ENCODE data around the gene SEH1L.
A peak's percentile ranks its signal among the peaks of the same experiment; 100 is the strongest.
"Not testable (repeated sequence)": the region's sequence is repeated elsewhere in the genome, so short reads cannot be mapped to it uniquely, and the experiment has no call there.

SEH1L gene

DNA sequence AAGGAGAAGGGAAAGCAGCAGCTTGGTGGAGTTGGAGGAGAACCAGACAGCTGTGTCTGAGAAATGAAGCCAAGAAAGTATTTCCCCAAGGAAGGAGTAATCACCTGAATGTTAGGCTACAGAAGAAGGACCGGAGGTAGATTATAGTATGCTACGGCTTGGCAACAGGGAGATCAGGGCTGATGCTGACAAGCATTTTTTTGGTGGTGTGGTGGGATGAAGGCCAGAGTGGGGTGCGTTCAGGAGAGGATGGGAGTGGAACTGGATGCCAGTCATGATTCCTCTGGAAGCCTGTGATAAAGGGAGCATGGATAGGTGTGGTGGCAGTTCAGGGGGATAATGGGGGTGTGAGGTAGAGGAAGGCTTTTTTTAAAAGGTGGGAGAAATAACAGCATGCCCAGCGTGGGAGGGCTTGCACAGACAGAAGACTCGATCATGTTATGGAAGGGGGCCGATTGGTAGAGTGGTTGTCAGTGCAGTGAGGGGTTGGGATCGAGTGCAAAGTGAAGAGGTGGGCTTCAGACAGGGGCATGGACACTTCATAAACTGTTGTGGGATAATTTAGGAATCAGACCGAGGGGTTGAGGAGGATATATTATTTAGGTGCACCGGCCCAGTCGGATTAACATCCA lies 49.0 kb downstream of the SEH1L start:
- DNase-seq: no peak

DNA sequence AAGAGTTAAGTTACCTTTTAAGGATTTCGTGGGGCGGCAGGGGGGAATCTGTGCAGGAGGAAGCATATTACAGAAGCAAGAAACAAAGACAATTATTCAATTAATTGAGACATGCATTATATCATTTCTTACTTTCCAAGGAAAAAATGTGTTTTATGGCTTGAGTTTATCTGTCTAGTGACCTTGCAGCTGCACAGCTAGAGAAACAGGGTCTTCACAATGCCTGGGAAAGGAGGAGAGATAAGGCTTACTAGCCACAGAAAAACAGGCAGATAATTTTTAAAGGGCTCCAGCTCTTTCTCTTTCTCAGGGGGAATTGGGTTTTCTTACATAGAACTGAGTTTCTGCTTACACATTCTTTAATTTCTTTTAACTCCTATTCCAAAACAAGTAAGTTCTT lies 49.5 kb downstream of the SEH1L start:
- DNase-seq: not testable (repeated sequence)

DNA sequence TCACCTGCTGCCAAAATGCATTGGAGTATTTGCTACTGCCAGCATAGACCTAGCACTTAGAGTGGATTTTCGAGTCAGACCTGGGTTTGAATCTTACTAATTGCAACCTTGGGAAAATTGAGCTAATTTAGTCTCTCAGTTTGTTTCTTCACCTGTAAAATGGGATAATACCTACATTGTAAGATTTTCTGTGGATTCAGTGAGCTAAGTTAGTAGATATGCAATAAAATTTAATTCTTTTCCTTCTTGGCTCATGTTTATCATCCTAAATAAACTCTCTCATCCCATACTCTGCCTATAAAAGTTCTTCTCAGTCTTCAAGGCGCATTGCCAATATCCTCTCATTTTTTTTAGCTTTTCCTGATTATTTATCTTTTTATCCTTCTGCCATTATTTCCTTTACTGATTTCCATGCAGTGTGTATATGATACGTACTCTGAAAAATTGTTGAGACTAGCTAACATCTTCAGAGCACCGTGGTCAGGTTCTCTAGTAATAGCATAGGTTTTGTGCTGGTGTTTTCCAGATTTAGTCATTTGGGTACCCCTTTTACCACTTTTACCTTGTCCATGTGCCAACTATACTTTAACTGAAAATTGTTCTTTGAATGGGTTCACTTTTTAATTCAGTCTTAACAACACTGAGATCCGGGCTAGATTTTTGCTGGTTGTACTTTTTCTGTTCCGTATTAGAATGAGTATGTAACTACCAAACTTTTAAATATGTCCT lies 50.7 kb downstream of the SEH1L start:
- no peak for DNase-seq

DNA sequence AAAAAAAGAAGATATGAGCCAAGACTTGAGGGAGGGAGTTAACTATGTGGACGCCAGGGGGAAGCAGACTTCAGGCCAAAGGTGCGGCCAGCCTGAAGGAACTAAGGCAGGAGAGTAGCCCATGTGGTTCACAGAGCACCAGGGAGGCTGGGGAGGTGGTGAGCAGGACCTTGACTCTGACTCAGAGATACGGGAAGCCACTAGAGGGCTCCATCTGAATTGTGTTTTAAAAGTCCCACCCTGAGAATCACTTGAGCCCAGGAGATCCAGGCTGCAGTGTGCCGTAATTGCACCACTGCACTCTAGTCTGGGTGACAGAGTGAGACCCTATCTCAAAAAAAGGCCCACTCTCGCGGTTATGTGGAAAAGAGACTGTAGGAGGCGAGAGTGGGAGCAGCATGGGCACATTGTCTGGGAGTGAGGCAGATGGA lies 55.7 kb downstream of the SEH1L start:
- peak in 1 of 2 donors; percentile 11 for DNase-seq

DNA sequence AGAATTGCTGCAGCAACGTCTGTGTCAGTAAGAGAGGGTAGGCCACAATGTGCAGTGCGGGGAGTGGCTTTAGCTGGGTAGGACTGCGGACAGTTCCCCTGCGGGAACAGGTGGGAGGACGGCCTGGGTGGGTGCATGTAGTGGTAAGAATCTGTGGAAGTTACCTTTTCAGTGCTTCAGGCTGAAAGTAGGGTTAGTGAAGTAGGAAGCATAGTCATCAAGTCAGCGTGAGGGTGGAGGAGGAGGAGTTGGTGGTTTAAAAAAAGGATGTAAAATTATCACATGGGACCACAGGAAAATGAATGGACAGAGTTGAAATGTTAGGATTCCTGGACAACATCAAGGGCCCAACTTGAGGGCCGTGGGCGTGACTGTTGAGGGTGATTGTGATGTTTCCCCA lies 56.6 kb downstream of the SEH1L start:
- no peak for DNase-seq

DNA sequence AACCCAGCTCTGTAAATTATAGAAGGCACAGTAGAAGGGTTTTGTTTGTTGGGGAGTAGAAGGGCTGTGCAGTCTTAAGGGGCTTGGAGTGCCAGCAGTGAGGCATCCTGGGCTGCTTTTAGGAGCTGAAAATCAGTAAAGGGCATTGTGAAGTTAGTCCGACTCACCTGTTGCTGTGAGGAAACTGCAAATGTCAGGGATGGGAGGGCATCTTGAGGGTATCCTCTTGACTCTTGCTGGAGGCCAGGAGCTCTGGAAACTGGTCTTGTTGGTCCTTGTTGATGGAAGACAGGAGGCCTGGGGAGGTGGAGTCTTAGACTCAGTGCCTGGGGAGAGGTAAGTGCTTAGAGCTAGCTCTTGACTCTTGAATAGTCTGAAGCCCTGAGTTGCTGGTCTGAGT lies 57.5 kb downstream of the SEH1L start:
- no peak for DNase-seq

DNA sequence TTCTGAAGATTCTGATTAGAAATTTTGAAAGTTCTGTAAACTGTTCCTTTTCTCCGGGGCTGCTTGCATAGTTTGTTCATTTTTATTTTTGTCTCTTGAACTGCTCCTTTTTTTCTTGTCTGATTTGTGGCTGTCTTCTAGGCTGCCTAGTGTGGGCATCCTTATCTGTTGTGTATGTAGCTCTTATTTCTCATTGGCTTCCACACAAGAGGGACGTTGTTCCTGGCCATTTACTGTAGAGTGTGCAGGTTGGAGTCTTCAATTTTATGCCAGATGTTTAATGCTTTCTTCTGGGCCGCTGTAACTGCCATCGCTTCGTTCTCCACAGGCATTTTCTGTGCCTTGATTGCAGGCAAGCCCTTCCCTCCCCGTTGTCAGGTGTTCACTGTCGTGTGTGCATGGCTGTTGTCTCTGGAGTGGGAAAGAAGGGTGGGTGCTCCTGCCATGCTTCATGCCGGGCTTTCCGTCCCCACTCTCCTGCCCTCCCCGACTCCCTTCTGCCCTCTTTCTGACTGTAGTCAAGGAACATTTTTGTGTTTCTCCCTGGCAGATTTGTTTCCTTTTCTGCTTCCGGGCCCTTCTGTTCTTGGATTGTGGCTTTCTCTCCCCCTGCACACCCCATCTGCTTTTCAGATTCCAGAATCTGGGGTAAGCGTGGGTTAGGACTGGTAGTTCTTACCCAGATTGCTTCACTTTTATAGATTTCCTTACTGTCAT lies 58.9 kb downstream of the SEH1L start:
- peak in 1 of 2 donors; percentile 1 for DNase-seq

DNA sequence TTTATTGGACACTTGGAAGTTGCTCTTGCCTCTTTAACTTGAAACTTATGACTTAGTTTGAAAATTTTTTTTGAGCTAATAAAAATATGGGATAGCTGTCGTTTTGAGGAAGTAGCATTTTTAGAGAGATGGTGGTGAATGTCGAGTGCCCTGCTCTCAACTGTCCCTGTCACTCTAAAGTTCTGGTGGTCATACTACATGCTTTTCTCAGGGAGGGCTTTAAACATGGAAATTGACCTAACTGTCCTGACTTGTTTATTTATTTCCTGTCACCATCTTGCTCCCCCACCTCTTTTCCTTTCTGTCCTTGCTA lies 59.4 kb downstream of the SEH1L start:
- no peak for DNase-seq

DNA sequence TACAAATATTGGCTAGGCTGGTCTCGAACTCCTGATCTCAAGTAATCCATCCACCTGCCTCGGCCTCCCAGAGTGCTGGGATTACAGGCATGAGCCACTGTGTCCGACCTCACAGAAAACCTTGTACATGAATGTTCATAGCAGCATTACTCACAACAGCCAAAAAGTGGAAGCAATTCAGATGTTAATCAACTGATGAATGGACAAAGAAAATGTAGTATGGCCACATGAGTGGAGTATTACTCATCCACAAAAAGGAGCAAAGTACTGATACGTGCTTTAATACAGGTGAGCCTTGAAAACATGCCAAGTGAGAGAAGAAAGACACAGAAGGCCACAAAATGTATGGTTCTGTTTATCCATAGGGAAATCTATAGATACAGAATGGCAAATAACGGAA lies 63.9 kb downstream of the SEH1L start:
- no peak for DNase-seq

DNA sequence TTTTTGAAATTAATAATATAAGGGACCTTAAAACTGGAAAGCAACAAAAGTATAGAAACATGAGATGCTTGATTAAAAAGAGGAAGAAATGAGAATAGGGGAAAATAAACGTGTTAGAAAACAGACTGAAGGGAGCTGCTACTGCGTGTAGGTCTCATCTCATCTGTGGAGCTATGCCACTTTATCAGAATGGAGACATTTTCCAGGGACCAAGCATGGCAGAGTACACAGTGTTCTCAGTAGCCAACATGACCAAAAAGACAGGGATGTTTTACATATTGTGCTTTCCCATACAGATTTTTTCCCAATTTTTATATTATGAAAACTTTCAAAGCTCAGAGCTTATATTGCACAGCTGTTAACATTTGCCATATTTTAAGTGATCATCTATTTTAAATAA lies 66.4 kb downstream of the SEH1L start:
- DNase-seq: no peak

DNA sequence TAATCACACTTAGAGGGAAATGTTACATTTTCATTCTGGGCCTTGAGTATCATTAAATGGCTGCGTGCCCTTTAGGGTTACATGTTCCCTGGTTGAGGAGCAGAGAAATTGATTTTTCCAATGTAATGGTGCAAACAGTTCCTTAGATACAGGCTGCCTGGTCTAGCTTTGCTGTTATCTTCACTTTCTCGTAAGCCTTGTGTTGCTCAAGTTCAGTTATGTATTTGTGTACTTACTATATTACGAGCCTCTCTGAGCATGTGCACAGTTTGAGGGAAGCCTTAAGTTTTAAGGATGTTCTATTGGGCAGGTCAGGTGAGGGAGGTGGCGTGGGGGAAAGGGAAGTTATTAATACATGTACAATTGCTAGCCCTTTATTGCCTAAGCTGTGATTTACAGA lies 67.0 kb downstream of the SEH1L start:
- DNase-seq: no peak

DNA sequence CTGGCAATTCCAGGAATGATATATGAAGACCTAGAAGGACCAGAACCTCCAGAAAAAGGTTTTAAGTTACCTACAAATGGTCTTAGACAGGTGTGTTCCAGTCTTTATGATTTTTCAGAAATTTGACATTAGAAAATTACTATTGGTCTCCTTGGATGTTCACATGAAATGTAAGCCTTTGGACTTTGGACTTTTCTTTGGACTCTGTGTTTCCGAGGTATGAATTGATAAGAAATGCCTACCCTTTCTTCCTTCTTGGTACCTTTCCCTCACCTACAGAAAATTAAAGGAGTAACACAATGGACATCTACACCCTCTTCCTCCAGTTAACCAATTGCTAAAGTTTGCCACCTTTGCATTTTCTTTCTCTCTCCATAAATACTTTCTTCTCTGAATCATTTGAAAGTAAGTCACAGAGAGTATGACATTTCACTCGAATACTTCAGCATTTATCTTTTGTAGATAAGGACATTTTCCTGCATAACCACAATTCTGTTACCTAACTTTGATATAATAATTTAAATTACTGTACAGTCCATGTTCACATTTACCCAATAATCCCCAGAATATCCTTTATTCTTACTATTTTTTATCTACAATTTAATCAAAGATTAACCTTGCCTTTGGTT lies 69.5 kb downstream of the SEH1L start:
- no peak for DNase-seq

DNA sequence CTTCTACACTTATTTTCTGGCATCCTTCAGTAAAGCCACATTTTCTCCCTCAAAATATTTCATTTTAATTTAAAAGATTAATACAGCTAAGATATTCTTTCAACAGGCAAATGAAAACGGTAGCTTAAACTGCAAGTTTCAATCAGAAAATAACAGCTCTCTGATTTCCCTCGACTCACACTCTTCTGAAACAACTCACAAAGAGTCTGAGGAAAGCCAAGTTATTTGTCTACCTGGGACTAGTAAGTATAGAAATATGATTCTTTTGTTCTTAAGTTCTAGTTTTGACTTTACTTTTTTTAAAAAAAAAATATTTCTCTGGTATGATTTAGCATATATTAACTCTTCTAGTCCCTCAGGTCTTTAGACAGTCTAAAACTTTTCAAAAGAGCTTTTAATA lies 70.6 kb downstream of the SEH1L start:
- DNase-seq: no peak

DNA sequence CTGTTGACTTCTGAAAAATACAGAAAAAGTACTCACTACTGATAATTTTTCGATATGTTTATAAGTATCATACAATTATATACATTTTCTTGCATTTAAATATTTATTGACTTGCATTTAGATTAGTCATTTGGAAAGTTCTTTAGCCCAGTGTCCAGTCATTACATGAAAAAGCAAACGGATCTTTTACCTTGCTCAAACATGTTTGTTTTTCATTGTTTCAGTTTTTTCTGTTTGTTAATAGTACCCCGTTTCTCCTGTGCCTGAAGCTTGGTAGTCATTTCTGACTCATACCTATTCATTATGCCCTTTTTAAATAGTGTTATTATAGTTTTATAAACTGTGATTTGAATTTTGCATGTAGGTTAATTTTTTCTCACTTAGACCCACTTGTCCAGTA lies 71.5 kb downstream of the SEH1L start:
- no peak for DNase-seq

DNA sequence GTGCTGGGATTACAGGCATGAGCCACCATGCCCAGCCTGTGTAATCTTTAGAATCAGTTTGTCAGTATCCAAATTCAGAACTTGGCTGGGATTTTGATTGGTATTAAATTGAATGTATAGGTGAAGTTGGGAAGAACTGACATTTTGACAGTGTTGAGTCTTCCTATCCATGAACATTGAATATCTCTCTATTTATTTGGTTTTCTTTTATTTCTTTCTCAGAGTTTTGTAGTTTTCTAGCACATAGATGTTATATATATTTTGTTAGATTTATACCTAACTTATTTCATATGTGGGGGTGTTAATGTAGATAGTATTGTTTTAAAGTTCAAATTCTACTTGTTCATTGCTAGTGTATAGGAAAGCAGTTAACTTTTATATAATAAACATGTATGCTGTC lies 74.8 kb downstream of the SEH1L start:
- no peak for DNase-seq

DNA sequence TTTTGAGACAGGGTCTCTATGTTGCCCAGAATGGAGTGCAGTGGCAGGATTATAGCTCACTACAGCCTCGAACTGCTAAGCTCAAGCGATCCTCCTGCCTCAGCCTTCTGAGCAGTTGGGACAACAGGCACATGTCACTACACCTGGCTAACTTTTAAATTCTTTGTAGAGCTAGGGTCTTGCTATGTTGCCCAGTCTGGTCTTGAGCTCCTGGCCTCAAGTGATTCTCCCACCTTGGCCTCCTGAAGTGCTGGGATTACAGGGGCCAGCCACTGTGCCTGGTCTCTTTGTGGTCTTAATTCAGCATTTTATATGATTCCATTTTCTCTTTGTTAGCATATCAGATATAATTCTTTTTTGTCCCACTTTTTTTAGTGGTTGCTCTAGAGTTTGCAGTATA lies 77.4 kb downstream of the SEH1L start:
- no peak for DNase-seq

DNA sequence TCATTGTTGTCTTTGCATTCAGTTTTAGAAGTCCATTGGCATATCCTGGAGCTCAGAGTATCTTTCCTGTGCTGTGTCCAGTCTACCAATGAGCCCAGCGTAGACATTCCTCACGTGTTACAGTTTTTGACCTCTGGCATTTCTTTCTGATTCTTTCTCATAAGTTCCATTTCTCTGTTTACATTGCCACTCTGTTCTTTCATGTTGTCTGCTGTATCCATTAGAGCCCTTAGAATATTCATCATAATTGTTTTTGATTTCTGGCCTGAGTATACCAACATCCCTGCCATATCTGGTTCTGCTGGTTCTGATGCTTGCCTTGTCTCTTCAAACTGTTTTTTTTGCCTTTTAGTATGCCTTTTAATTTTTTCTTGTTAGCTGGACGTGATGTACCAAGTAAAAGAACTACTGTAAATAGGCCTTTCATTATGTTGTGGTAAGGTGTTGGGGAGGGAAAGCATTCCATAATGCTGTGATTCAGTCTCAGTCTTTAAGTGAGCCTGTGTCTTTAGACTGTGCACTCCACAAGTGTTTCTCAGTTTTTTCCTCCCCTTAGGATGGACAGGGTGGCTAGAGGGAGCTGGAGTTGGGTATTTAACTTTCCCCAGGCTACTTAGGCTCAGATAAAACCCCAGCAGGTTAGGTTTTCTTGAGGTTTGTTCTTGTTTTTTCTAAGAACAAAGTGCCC lies 78.9 kb downstream of the SEH1L start:
- no peak for DNase-seq

DNA sequence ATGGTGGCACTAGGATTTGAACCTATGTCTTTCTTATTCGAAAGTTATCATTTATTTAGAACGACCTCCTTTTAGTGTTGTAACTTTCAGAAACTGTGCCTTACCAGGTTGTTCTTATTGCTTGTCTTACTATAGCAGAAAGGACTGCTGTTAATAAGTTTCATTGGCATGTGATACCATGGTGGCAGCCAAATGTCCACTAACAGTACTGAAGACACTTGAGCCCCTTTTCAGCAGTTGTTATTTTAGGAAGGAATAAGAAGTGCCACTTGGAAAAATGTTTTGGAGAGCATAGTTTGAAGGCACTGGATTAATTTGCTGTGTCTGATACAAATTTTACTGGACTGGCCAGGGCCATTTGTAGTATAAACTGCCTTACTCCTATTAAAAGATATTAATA lies 81.1 kb downstream of the SEH1L start:
- no peak for DNase-seq

DNA sequence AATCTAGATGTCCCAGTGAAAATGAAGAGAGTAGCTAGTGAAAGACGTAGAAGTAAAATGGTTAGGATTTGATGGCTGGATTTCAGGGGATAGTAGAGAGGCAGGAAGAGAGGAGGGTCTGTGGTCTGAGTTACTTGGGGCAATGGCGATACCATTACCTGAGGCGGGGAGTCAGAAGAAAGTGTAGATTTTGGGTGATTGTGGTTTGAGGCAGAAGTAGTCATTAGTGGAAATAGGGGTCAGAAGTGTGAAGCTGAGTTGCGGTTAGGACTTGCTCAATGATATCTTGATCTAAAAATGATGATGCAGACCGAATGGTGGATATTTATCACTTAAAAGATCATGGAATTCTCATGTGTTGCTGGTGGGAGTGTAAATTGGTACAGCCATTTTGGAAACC lies 84.4 kb downstream of the SEH1L start:
- DNase-seq: no peak

DNA sequence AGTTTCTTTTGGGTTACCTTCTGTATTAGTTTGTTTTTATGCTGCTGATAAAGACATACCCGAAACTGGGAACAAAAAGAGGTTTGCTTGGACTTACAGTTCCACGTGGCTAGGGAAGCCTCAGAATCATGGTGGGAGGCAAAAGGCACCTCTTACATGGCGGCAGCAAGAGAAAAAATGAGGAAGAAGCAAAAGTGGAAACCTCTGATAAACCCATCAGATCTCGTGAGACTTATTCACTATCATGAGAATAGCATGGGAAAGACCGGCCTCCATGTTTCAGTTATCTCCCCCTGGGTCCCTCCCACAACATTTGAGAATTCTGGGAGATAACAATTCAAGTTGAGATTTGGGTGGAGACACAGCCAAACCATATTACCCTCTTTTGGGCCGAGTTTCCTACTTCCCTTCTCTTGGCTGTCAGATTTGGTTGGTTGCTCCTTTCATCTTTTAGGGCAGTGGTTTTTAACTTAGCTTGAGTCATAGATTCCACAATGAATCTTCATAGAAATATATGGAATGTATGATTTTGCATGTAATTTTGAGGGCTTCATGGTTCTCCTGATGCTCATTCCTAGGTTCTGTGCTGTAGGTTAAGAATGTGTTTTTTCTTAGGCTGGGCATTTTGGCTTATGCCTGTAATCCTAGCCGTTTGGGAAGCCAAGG lies 87.6 kb downstream of the SEH1L start:
- DNase-seq: no peak

DNA sequence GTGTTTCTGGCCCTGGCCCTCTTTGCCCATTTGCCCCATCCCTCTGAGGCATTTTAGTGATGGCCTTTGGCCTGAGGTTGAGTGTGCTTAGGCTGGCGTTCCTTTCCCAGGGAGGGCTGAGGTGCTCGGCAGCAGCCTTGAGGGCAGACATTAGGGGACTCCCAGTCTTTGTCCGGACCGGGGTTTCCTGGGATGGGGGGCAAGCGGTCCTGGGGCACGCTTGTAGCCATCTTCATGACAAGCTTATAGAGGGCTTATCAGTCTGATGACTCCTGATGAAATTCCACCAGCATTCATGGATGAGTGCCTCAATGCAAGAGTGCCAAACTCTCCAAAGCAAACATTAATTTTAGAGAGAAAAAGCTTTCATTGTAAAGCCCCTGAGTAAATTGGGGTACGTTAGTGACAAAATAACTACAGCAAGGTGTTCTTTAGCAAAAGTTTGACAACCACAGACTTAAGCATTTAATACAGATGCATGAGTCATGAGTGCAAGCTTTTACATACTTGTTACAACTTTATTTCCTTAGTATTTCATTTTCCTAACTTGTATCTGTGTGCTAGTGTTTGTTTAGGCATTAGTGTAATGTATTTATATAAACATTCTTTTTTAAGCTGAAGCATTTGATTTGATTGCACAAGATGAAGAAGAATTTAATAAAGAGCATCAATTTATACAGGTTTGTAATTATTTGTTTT lies 89.0 kb downstream of the SEH1L start:
- no peak for DNase-seq

All from hippocampal formation (tissue), 2 donors.